ENCODE data around the gene ZNF429. TPM values are rescaled to one million over a fixed set of nuclear protein-coding genes. Genes with fewer than 3 reads are reported as not detected.
"Not testable (repeated sequence)": the region's sequence is repeated elsewhere in the genome, so short reads cannot be mapped to it uniquely, and the experiment has no call there.

ZNF429 gene
- total RNA-seq, 1 donor from 2014 or later, result 14.0 TPM

DNA sequence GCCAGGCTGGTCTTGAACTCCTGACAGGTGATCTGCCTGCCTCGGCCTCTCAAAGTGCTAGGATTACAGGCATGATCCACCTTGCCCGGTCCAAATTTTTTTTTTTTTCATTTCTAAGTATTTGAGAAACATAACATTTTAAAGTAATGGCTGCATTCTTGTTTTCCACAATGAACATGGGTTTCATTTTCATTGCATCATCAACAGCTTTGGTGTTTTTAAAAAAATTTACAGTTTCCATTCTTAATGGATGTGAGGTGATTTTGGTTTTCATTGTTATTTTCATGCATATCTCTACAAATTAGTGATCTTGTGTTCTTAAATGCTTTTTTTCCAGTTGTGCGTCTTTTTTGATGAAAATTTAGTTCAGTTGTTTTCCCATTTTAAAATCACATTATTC, 27.5 kb downstream of the ZNF429 start:
- Histone ChIP-seq H3K27ac (no peak overlapping the region), H3K27me3 (no peaks in the 10 kb centered on the region), H3K4me1 (no peaks in the 10 kb centered on the region), H3K4me3 (no peak overlapping the region), H3K9me3 (peaks cover 45% of the 10 kb centered on the region), H3K36me3 (peaks cover 44% of the 10 kb centered on the region)
- ATAC-seq (no peak), DNase-seq (no peak)
- intact Hi-C loops (cut with DNase I), result no loop called here
- no peak for TF ChIP-seq CTCF (IDR thresholded peaks at IDR 0.05)

GRCh38 chr19:21536741-21537290, 31.4 kb downstream of the ZNF429 start:
- peaks cover 48% of the 10 kb centered on the region for H3K9me3 ChIP-seq
- H3K4me1 ChIP-seq; ATAC-seq; DNase-seq; H3K27me3 ChIP-seq; intact Hi-C loops (cut with DNase I); H3K27ac ChIP-seq; H3K4me3 ChIP-seq: not testable (repeated sequence)
- peaks cover 38% of the 10 kb centered on the region for H3K36me3 ChIP-seq

DNA sequence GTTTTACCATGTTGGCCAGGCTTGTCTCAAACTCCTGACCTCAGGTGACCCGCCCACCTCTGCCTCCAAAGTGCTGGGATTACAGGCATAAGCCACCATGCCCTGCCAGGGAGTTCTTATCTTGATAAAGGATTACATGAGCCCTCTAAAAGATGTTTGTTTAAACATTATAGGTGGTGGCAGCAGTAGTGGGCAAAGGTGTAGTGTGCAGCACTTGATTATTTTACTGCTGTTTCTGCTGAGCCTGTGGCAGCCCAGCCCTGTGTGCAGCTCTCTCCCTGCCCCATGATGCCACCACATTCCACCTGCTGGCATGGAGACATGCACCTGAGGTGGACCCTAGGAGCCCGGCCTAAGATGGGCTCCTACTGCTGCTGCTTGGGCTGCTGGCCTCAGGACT, 54.0 kb downstream of the ZNF429 start:
- Histone ChIP-seq H3K36me3 (no peaks in the 10 kb centered on the region), H3K9me3 (peaks cover under 1% of the 10 kb centered on the region), H3K27ac (no peak overlapping the region), H3K27me3 (no peaks in the 10 kb centered on the region), H3K4me3 (no peak overlapping the region), H3K4me1 (no peaks in the 10 kb centered on the region)
- no peak for TF ChIP-seq CTCF (IDR thresholded peaks at IDR 0.05)
- ATAC-seq, result no peak
- intact Hi-C loops (cut with DNase I), result no loop called here
- DNase-seq, result no peak

- TF ChIP-seq CTCF (IDR thresholded peaks at IDR 0.05), result no peak
- ATAC-seq, result no peak
These were observed 59.0 kb downstream of the ZNF429 start for GRCh38 chr19:21564406-21564805.

GRCh38 chr19:21566073-21566472, 60.7 kb downstream of the ZNF429 start:
- Histone ChIP-seq H3K4me1 (peaks cover 3% of the 10 kb centered on the region), H3K27me3 (no peaks in the 10 kb centered on the region), H3K9me3 (no peaks in the 10 kb centered on the region), H3K36me3 (no peaks in the 10 kb centered on the region), H3K27ac (no peak overlapping the region), H3K4me3 (no peak overlapping the region)
- TF ChIP-seq CTCF (IDR thresholded peaks at IDR 0.05), result no peak
- no peak for DNase-seq
- ATAC-seq, result no peak
- intact Hi-C loops (cut with DNase I), result no loop called here

More at GRCh38 chr19:21564406-21564805, 59.0 kb downstream of the ZNF429 start:
- intact Hi-C loops (cut with DNase I), result no loop called here
- DNase-seq, result no peak
- H3K36me3 ChIP-seq, result no peaks in the 10 kb centered on the region
- no peaks in the 10 kb centered on the region for H3K27me3 ChIP-seq
- H3K9me3 ChIP-seq, result no peaks in the 10 kb centered on the region
- peaks cover 3% of the 10 kb centered on the region for H3K4me1 ChIP-seq
- H3K4me3 ChIP-seq, result no peak overlapping the region
- no peak overlapping the region for H3K27ac ChIP-seq

DNA sequence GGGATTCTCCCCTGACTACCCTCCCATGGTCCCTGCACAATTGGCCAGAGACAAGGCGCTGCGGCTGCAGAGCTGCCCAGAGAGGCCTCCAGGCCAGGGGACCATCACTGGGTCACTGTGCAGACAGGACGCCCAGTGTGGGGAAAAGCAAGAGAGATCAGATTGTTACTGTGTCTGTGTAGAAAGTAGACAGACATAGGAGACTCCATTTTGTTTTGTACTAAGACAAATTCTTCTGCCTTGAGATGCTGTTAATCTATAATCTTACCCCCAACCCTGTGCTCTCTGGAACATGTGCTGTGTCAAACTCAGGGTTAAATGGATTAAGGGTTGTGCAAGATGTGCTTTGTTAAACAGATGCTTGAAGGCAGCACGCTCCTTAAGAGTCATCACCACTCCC, 62.4 kb downstream of the ZNF429 start:
- intact Hi-C loops (cut with DNase I); H3K4me1 ChIP-seq; H3K9me3 ChIP-seq; H3K27ac ChIP-seq; H3K27me3 ChIP-seq; DNase-seq; ATAC-seq; H3K36me3 ChIP-seq: not testable (repeated sequence)
- peak overlapping the region; percentile 53 for H3K4me3 ChIP-seq

Measured in upper lobe of right lung (tissue), 1 donor.